CD14-positive monocyte (primary cell): ENCODE measurements around the gene CRYAB. TPM values are rescaled to one million over a fixed set of nuclear protein-coding genes. Genes with fewer than 3 reads are reported as not detected.

Source experiments
- DNase-seq, 3 donors: peaks; one replicate each; pipeline ENCODE4 v3.0.0-alpha.2; 2011 to 2022
- H2AFZ ChIP-seq: 2 replicates; pipeline ENCODE4 v1.6.0; 2012; ENCODE audit warnings: mild to moderate bottlenecking, low read depth, low read length, inconsistent platforms; ENCODE audit not compliant: insufficient read depth, poor library complexity, severe bottlenecking
- H3K27ac ChIP-seq, 2 donors: 1 replicate in 1 of 2; 2 replicates in 1 of 2; pipeline ENCODE4 v1.5.1; 2012 to 2013; ENCODE audit warnings: low read length in 2 of 2, control low read depth in 1 of 2, inconsistent platforms in 1 of 2, low read depth in 1 of 2, mild to moderate bottlenecking in 1 of 2
- H3K27me3 ChIP-seq, 2 donors: one replicate each; pipeline versions ENCODE4 v1.6.0 to v1.6.1; 2011 to 2013; ENCODE audit warnings: low read length in 2 of 2; ENCODE audit not compliant: control insufficient read depth in 2 of 2, insufficient read depth in 2 of 2
- H3K36me3 ChIP-seq, 2 donors: replicated peaks in 1 of 2; 1 replicate in 1 of 2; 2 replicates in 1 of 2; pipeline versions ENCODE4 v1.5.1 to v1.6.1; 2012 to 2013; ENCODE audit warnings: low read length in 2 of 2, control low read depth in 1 of 2, inconsistent platforms in 1 of 2, mild to moderate bottlenecking in 1 of 2; ENCODE audit not compliant: insufficient read depth in 2 of 2, control insufficient read depth in 1 of 2
- H3K4me1 ChIP-seq, 2 donors: 1 replicate in 1 of 2; 2 replicates in 1 of 2; pipeline versions ENCODE4 v1.5.1 to v1.6.1; 2012 to 2013; ENCODE audit warnings: low read length in 2 of 2, control low read depth in 1 of 2, inconsistent platforms in 1 of 2, mild to moderate bottlenecking in 1 of 2, moderate library complexity in 1 of 2; ENCODE audit not compliant: insufficient read depth in 2 of 2, control insufficient read depth in 1 of 2
- H3K4me2 ChIP-seq: replicated peaks from 2 replicates; pipeline ENCODE3; 2012; ENCODE audit warnings: low read length, moderate library complexity, mild to moderate bottlenecking; ENCODE audit not compliant: poor library complexity, severe bottlenecking; ENCODE audit errors: extremely low read depth
- H3K4me3 ChIP-seq, 3 experiments: fragments of 200-600 bp in 1 of 3; sonication (generic) in 1 of 3; replicated peaks in 1 of 3; 1 replicate in 2 of 3; 2 replicates in 1 of 3; pipeline ENCODE4 v1.5.1; 2011 to 2013; ENCODE audit warnings: low read length in 3 of 3, mild to moderate bottlenecking in 3 of 3, control low read depth in 2 of 3, low read depth in 2 of 3, inconsistent platforms in 1 of 3, moderate library complexity in 1 of 3
- H3K79me2 ChIP-seq: 2 replicates; pipeline ENCODE4 v1.6.0; 2012; ENCODE audit warnings: mild to moderate bottlenecking, control low read depth, inconsistent platforms, low read length, moderate library complexity; ENCODE audit not compliant: insufficient read depth
- H3K9ac ChIP-seq: 2 replicates; pipeline ENCODE4 v1.6.0; 2017; ENCODE audit warnings: low read length, mild to moderate bottlenecking; ENCODE audit not compliant: insufficient read depth, poor library complexity, severe bottlenecking
- H3K9me3 ChIP-seq, 2 donors: replicated peaks in 1 of 2; 1 replicate in 1 of 2; 2 replicates in 1 of 2; pipeline versions ENCODE4 v1.5.1 to v1.6.1; 2012 to 2013; ENCODE audit warnings: low read length in 2 of 2, control low read depth in 1 of 2; ENCODE audit not compliant: control insufficient read depth in 1 of 2, insufficient read depth in 1 of 2
- H4K20me1 ChIP-seq: 2 replicates; pipeline ENCODE4 v1.6.0; 2012; ENCODE audit warnings: mild to moderate bottlenecking, low read length, control low read depth, moderate library complexity; ENCODE audit not compliant: insufficient read depth
- H3K27ac Mint-ChIP-seq, 7 donors: one replicate each; pipeline ENCODE4 v1.8.0; 2020; ENCODE audit warnings: mild to moderate bottlenecking in 7 of 7, mixed read lengths in 7 of 7, moderate library complexity in 6 of 7, inconsistent platforms in 2 of 7
- H3K27me3 Mint-ChIP-seq, 3 donors: one replicate each; pipeline ENCODE4 v1.8.0; 2021 to 2022; ENCODE audit warnings: low read depth in 3 of 3, mild to moderate bottlenecking in 3 of 3, mixed read lengths in 3 of 3, moderate library complexity in 3 of 3, inconsistent platforms in 1 of 3
- H3K36me3 Mint-ChIP-seq, 2 donors: one replicate each; pipeline ENCODE4 v1.8.0; 2020; ENCODE audit warnings: mixed read lengths in 2 of 2, inconsistent platforms in 1 of 2, mild to moderate bottlenecking in 1 of 2
- H3K4me1 Mint-ChIP-seq: one replicate; pipeline ENCODE4 v1.8.0; 2020; ENCODE audit warnings: mild to moderate bottlenecking, mixed read lengths
- H3K4me3 Mint-ChIP-seq, 2 donors: one replicate each; pipeline ENCODE4 v1.8.0; 2020; ENCODE audit warnings: mild to moderate bottlenecking in 2 of 2, mixed read lengths in 2 of 2, moderate library complexity in 1 of 2
- H3K9me3 Mint-ChIP-seq, 7 donors: one replicate each; pipeline ENCODE4 v1.8.0; 2020 to 2022; ENCODE audit warnings: mixed read lengths in 7 of 7, mild to moderate bottlenecking in 6 of 7, moderate library complexity in 6 of 7, inconsistent platforms in 2 of 7
- WGBS: methylation state at CpG from one replicate; pipeline ENCODE4 v1.1.5; 2013; ENCODE audit warnings: missing lambda C conversion rate; ENCODE audit not compliant: insufficient coverage; 5-methylcytosine and 5-hydroxymethylcytosine counted together
- intact Hi-C, 2 donors: fragments of 100-400 bp; cut with micrococcal nuclease; formaldehyde crosslinking; loops; one replicate each; pipeline versions ENCODE4 v1.15.0 to v1.15.1; 2023
- polyA plus RNA-seq, 3 donors: library from polyadenylated mRNA; depleted of rRNA in 1 of 3; unstranded in 2 of 3; stranded (reverse) in 1 of 3; fragments of 300-500 nt in 2 of 3; fragments of >200 nt in 1 of 3; fragmentation: Illumina TruSeq in 2 of 3; gene quantifications; 1 replicate in 2 of 3; 2 replicates in 1 of 3; pipeline ENCODE4 v1.2.3, GENCODE V29; 2012 to 2021
- TF ChIP-seq, protein P1 (sequence below): fragments of 200-600 bp; IDR thresholded peaks from one replicate; pipeline ENCODE4 v1.8.0; 2022; ENCODE audit warnings: antibody characterized with exemption, mild to moderate bottlenecking

The CRYAB gene
- polyA plus RNA-seq, 3 donors, result not detected

DNA sequence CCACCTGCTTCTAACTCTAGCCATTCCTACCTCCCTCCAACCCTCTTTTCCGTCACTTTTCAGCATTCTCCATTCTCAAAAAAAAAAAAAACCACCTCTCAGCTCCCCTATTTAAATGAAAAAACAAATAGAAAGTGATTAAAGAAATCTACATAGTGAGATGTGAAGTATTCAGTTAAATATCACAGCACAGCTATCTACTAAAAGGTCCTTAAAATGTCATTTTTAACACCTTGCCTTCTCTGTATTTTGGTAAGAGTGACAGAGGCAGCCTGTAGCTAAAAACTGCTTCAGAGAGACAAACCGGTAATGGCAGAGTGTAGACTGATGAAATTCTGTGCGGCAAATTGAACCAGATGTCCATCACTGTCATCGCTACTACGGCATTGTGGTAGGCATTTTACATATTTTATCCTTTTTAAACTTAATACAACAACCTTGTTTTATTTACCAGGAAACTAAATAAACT lies 39.8 kb downstream of the CRYAB start:
- peak overlapping the region; percentile 87 to 91 for H3K4me3 Mint-ChIP-seq

DNA sequence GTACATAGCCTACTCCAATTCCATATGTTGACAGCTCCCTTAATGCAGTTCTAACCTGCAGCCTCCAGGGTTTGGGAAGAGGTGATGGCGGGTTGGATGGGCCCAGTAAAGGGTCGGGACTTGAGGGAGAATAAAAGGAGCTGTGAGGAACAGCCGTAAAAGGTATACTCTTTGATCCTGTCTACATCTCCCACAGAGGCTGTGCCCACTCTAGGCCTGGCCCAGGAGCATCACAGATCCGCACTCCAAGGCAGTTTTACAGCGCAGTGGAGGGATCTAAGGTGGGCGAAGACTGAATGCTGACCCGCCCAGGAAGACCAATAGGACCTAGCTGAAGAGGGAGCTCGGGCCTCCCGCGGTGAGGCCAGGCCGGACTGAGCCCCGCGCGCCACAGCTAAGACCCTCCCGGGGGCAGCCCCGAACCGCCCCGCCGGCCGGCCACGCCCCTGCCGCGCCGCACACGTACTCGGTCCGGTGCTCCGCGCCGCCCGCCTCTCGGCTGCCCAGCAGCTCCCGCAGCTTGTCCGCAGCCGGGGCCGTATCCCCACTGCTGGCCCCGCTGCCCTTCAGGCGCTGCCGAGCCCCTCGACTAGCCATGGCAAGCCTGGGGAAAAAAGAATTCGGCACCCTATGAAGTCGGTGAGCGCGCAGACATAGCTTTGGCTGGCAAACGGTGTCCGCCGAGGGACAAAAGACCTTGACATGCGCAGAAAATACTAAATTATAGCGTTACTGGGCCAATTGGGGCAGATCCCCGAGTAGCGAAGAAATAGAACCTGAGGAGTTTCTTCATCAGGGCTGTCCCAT lies 40.5 kb downstream of the CRYAB start, which contains the start of gene ALG9:
Gene ALG9 (minus strand): TSS at position 696 of the 807 bp plus-strand sequence. CDS start 99 bp downstream, at position 597.
- Histone ChIP-seq H3K27me3 (no peaks in the 10 kb centered on the region), H3K4me1 (peaks cover 14 to 17% of the 10 kb centered on the region in 2 donors), H3K36me3 (peaks cover 15 to 40% of the 10 kb centered on the region in 2 donors), H3K9me3 (no peaks in the 10 kb centered on the region), H3K4me2 (peak within 1 kb of the TSS; percentile 76), H4K20me1 (no peaks in the 10 kb centered on the region), H3K79me2 (peaks cover 11% of the 10 kb centered on the region), H3K4me3 (peak within 1 kb of the TSS; percentile 66 to 96 (median 89)), H3K9ac (peak within 1 kb of the TSS; percentile 84), H3K27ac (peak within 1 kb of the TSS; percentile 43 to 84), H2AFZ (peak within 1 kb of the TSS; percentile 98)
- TF ChIP-seq, protein P1, sequence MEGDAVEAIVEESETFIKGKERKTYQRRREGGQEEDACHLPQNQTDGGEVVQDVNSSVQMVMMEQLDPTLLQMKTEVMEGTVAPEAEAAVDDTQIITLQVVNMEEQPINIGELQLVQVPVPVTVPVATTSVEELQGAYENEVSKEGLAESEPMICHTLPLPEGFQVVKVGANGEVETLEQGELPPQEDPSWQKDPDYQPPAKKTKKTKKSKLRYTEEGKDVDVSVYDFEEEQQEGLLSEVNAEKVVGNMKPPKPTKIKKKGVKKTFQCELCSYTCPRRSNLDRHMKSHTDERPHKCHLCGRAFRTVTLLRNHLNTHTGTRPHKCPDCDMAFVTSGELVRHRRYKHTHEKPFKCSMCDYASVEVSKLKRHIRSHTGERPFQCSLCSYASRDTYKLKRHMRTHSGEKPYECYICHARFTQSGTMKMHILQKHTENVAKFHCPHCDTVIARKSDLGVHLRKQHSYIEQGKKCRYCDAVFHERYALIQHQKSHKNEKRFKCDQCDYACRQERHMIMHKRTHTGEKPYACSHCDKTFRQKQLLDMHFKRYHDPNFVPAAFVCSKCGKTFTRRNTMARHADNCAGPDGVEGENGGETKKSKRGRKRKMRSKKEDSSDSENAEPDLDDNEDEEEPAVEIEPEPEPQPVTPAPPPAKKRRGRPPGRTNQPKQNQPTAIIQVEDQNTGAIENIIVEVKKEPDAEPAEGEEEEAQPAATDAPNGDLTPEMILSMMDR, result peak; percentile 49
- Mint-ChIP-seq H3K4me3 (peak within 1 kb of the TSS; percentile 87 to 91), H3K36me3 (peaks cover 36 to 37% of the 10 kb centered on the region in 2 donors), H3K27me3 (no peaks in the 10 kb centered on the region), H3K27ac (peak within 1 kb of the TSS; percentile 58 to 90 (median 87)), H3K4me1 (peaks cover 13% of the 10 kb centered on the region), H3K9me3 (no peaks in the 10 kb centered on the region)
- intact Hi-C loops, result loop anchor here (10.0 kb wide), 1 partner anchor 204 kb away; the partner anchor contains the start of genes NKAPD1 (in 2 of the 2) and PIH1D2 (in 2 of the 2)
- WGBS, result under 1% methylated on average over 48 of the region's 51 CpGs
- peak; percentile 61 to 70 (median 70) for DNase-seq

More for the DNA sequence above, 39.8 kb downstream of the CRYAB start:
- WGBS, result 80% methylated on average over 1 of the region's 5 CpGs
- peaks cover 10 to 34% of the 10 kb centered on the region in 2 donors for H3K36me3 ChIP-seq
- peak overlapping the region; percentile 66 to 96 (median 89) for H3K4me3 ChIP-seq
- peak overlapping the region; percentile 26 to 85 (median 61) for H3K27ac Mint-ChIP-seq
- H3K79me2 ChIP-seq, result peaks cover 11% of the 10 kb centered on the region
- H3K27me3 ChIP-seq, result no peaks in the 10 kb centered on the region
- no peaks in the 10 kb centered on the region for H3K9me3 Mint-ChIP-seq
- no peak for DNase-seq
- H3K4me2 ChIP-seq, result peak overlapping the region; percentile 76
- H3K4me1 ChIP-seq, result peaks cover 14 to 17% of the 10 kb centered on the region in 2 donors
- peaks cover 30 to 31% of the 10 kb centered on the region in 2 donors for H3K36me3 Mint-ChIP-seq
- H3K9me3 ChIP-seq, result no peaks in the 10 kb centered on the region
- H3K4me1 Mint-ChIP-seq, result peaks cover 13% of the 10 kb centered on the region
- H3K27me3 Mint-ChIP-seq, result no peaks in the 10 kb centered on the region
- TF ChIP-seq, protein P1, result no peak
- peak overlapping the region; percentile 98 for H2AFZ ChIP-seq
- no peaks in the 10 kb centered on the region for H4K20me1 ChIP-seq
- peak overlapping the region; percentile 84 for H3K9ac ChIP-seq
- peak overlapping the region in 1 of 2 donors; percentile 84 for H3K27ac ChIP-seq
- intact Hi-C loops, result loop anchor here (10.0 kb wide), 1 partner anchor 203 kb away; the partner anchor contains the start of genes NKAPD1 (in 2 of the 2) and PIH1D2 (in 2 of the 2)
